ENCODE data around the gene SLC12A6.
"Not testable (repeated sequence)": the region's sequence is repeated elsewhere in the genome, so short reads cannot be mapped to it uniquely, and the experiment has no call there.

SLC12A6 gene

GRCh38 chr15:34364041-34364440 is 26.5 kb upstream of the SLC12A6 start:
- no peaks in the 10 kb centered on the region for H3K9me3 Mint-ChIP-seq
- peaks cover 26% of the 10 kb centered on the region for H3K4me1 Mint-ChIP-seq (ENCODE audit: low read depth)
- no peak overlapping the region for H3K27ac Mint-ChIP-seq
- H3K4me3 Mint-ChIP-seq = no peak overlapping the region
- H3K27me3 Mint-ChIP-seq = no peaks in the 10 kb centered on the region
- peaks cover 33% of the 10 kb centered on the region for H3K36me3 Mint-ChIP-seq (ENCODE audit: low read depth)

- H3K4me3 Mint-ChIP-seq = no peak overlapping the region
- H3K27me3 Mint-ChIP-seq = no peaks in the 10 kb centered on the region
- peaks cover 43% of the 10 kb centered on the region for H3K36me3 Mint-ChIP-seq (ENCODE audit: low read depth)
- H3K27ac Mint-ChIP-seq = no peak overlapping the region
- H3K9me3 Mint-ChIP-seq = no peaks in the 10 kb centered on the region
- H3K4me1 Mint-ChIP-seq (ENCODE audit: low read depth) = peaks cover 16% of the 10 kb centered on the region
These were observed 24.6 kb upstream of the SLC12A6 start for GRCh38 chr15:34362047-34362773.

GRCh38 chr15:34361278-34361677 is 23.7 kb upstream of the SLC12A6 start:
- Mint-ChIP-seq H3K4me1 (ENCODE audit: low read depth) (peaks cover 16% of the 10 kb centered on the region), H3K4me3 (no peak overlapping the region), H3K27ac (no peak overlapping the region), H3K9me3 (no peaks in the 10 kb centered on the region), H3K36me3 (ENCODE audit: low read depth) (peaks cover 43% of the 10 kb centered on the region), H3K27me3 (no peaks in the 10 kb centered on the region)

- Mint-ChIP-seq H3K27me3 (no peaks in the 10 kb centered on the region), H3K9me3 (no peaks in the 10 kb centered on the region), H3K27ac (no peak overlapping the region), H3K36me3 (ENCODE audit: low read depth) (peaks cover 45% of the 10 kb centered on the region), H3K4me1 (ENCODE audit: low read depth) (peaks cover 8% of the 10 kb centered on the region), H3K4me3 (no peak overlapping the region)
These were observed 22.7 kb upstream of the SLC12A6 start for GRCh38 chr15:34360298-34360697.

- H3K4me3 Mint-ChIP-seq = no peak overlapping the region
- H3K4me1 Mint-ChIP-seq (ENCODE audit: low read depth) = no peaks in the 10 kb centered on the region
- H3K27me3 Mint-ChIP-seq = no peaks in the 10 kb centered on the region
- no peak overlapping the region for H3K27ac Mint-ChIP-seq
- H3K9me3 Mint-ChIP-seq = no peaks in the 10 kb centered on the region
- peaks cover 45% of the 10 kb centered on the region for H3K36me3 Mint-ChIP-seq (ENCODE audit: low read depth)
These were observed 21.8 kb upstream of the SLC12A6 start for GRCh38 chr15:34359416-34359815.

GRCh38 chr15:34358948-34359347 is 21.4 kb upstream of the SLC12A6 start:
- H3K36me3 Mint-ChIP-seq (ENCODE audit: low read depth) = peaks cover 42% of the 10 kb centered on the region

GRCh38 chr15:34358367-34358766 is 20.8 kb upstream of the SLC12A6 start:
- Mint-ChIP-seq H3K4me3 (no peak overlapping the region), H3K4me1 (ENCODE audit: low read depth) (no peaks in the 10 kb centered on the region), H3K9me3 (no peaks in the 10 kb centered on the region), H3K36me3 (ENCODE audit: low read depth) (peaks cover 38% of the 10 kb centered on the region), H3K27me3 (no peaks in the 10 kb centered on the region), H3K27ac (no peak overlapping the region)

More at GRCh38 chr15:34358948-34359347, 21.4 kb upstream of the SLC12A6 start:
- no peaks in the 10 kb centered on the region for H3K4me1 Mint-ChIP-seq (ENCODE audit: low read depth)
- no peak overlapping the region for H3K4me3 Mint-ChIP-seq
- H3K27ac Mint-ChIP-seq = no peak overlapping the region
- H3K9me3 Mint-ChIP-seq = no peaks in the 10 kb centered on the region
- no peaks in the 10 kb centered on the region for H3K27me3 Mint-ChIP-seq

- Mint-ChIP-seq H3K27ac (no peak overlapping the region), H3K27me3 (no peaks in the 10 kb centered on the region), H3K4me3 (no peak overlapping the region), H3K4me1 (ENCODE audit: low read depth) (no peaks in the 10 kb centered on the region), H3K9me3 (no peaks in the 10 kb centered on the region), H3K36me3 (ENCODE audit: low read depth) (peaks cover 31% of the 10 kb centered on the region)
These were observed 20.1 kb upstream of the SLC12A6 start for GRCh38 chr15:34357653-34358052.

GRCh38 chr15:34355241-34355640 is 17.7 kb upstream of the SLC12A6 start:
- H3K27me3 Mint-ChIP-seq = no peaks in the 10 kb centered on the region
- no peak overlapping the region for H3K4me3 Mint-ChIP-seq

GRCh38 chr15:34354286-34354685 is 16.7 kb upstream of the SLC12A6 start:
- peaks cover 22% of the 10 kb centered on the region for H3K36me3 Mint-ChIP-seq (ENCODE audit: low read depth)
- H3K4me1 Mint-ChIP-seq (ENCODE audit: low read depth) = no peaks in the 10 kb centered on the region
- no peaks in the 10 kb centered on the region for H3K9me3 Mint-ChIP-seq
- no peak overlapping the region for H3K27ac Mint-ChIP-seq
- no peaks in the 10 kb centered on the region for H3K27me3 Mint-ChIP-seq
- H3K4me3 Mint-ChIP-seq = no peak overlapping the region

More at GRCh38 chr15:34355241-34355640, 17.7 kb upstream of the SLC12A6 start:
- H3K36me3 Mint-ChIP-seq (ENCODE audit: low read depth) = peaks cover 21% of the 10 kb centered on the region
- no peaks in the 10 kb centered on the region for H3K9me3 Mint-ChIP-seq
- H3K27ac Mint-ChIP-seq = no peak overlapping the region
- no peaks in the 10 kb centered on the region for H3K4me1 Mint-ChIP-seq (ENCODE audit: low read depth)

GRCh38 chr15:34353627-34354026 is 16.0 kb upstream of the SLC12A6 start:
- Mint-ChIP-seq H3K36me3 (ENCODE audit: low read depth) (peaks cover 22% of the 10 kb centered on the region), H3K4me3 (no peak overlapping the region), H3K27ac (no peak overlapping the region), H3K27me3 (no peaks in the 10 kb centered on the region), H3K9me3 (no peaks in the 10 kb centered on the region), H3K4me1 (ENCODE audit: low read depth) (no peaks in the 10 kb centered on the region)

- peaks cover 18% of the 10 kb centered on the region for H3K36me3 Mint-ChIP-seq (ENCODE audit: low read depth)
- H3K27me3 Mint-ChIP-seq; H3K27ac Mint-ChIP-seq; H3K9me3 Mint-ChIP-seq; H3K4me1 Mint-ChIP-seq (ENCODE audit: low read depth); H3K4me3 Mint-ChIP-seq: not testable (repeated sequence)
These were observed 15.4 kb upstream of the SLC12A6 start for GRCh38 chr15:34352996-34353395.

GRCh38 chr15:34349769-34350168 is 12.2 kb upstream of the SLC12A6 start:
- Mint-ChIP-seq H3K4me1 (ENCODE audit: low read depth) (no peaks in the 10 kb centered on the region), H3K9me3 (no peaks in the 10 kb centered on the region), H3K36me3 (ENCODE audit: low read depth) (peaks cover 6% of the 10 kb centered on the region), H3K4me3 (no peak overlapping the region), H3K27ac (no peak overlapping the region), H3K27me3 (no peaks in the 10 kb centered on the region)

- peaks cover 6% of the 10 kb centered on the region for H3K36me3 Mint-ChIP-seq (ENCODE audit: low read depth)
- no peak overlapping the region for H3K4me3 Mint-ChIP-seq
These were observed 11.2 kb upstream of the SLC12A6 start for GRCh38 chr15:34348735-34349300.

GRCh38 chr15:34347951-34348638 is 10.5 kb upstream of the SLC12A6 start:
- no peak overlapping the region for H3K4me3 Mint-ChIP-seq
- no peaks in the 10 kb centered on the region for H3K4me1 Mint-ChIP-seq (ENCODE audit: low read depth)
- H3K36me3 Mint-ChIP-seq (ENCODE audit: low read depth) = peaks cover 6% of the 10 kb centered on the region
- H3K27ac Mint-ChIP-seq = no peak overlapping the region
- no peaks in the 10 kb centered on the region for H3K9me3 Mint-ChIP-seq
- H3K27me3 Mint-ChIP-seq = no peaks in the 10 kb centered on the region

More at GRCh38 chr15:34348735-34349300, 11.2 kb upstream of the SLC12A6 start:
- Mint-ChIP-seq H3K9me3 (no peaks in the 10 kb centered on the region), H3K4me1 (ENCODE audit: low read depth) (no peaks in the 10 kb centered on the region), H3K27ac (no peak overlapping the region), H3K27me3 (no peaks in the 10 kb centered on the region)
